Activated naive CD4-positive, alpha-beta T cell (primary cell): ENCODE data around the gene SCNN1B.
"Not testable (repeated sequence)": the region's sequence is repeated elsewhere in the genome, so short reads cannot be mapped to it uniquely, and the experiment has no call there.

Experiments used
- DNase-seq, 4 experiments: peaks; one replicate each; lab custom pipeline; 2025; lab: John Stamatoyannopoulos, UW

Gene SCNN1B

GRCh38 chr16:23355106-23355670 lies 53.1 kb downstream of the SCNN1B start:
- no peak for DNase-seq

- no peak for DNase-seq
Observed at GRCh38 chr16:23356941-23357340, 54.8 kb downstream of the SCNN1B start.

GRCh38 chr16:23357761-23358290 lies 55.7 kb downstream of the SCNN1B start:
- DNase-seq, result no peak

- DNase-seq, result no peak
Observed at GRCh38 chr16:23359092-23359760, 57.1 kb downstream of the SCNN1B start.

- no peak for DNase-seq
Observed at GRCh38 chr16:23362460-23363317, 60.6 kb downstream of the SCNN1B start.

- no peak for DNase-seq
Observed at GRCh38 chr16:23365602-23366240, 63.6 kb downstream of the SCNN1B start.

- not testable (repeated sequence) for DNase-seq
Observed at GRCh38 chr16:23366341-23366740, 64.2 kb downstream of the SCNN1B start.

- DNase-seq, result no peak
Observed at GRCh38 chr16:23367564-23367963, 65.5 kb downstream of the SCNN1B start.

GRCh38 chr16:23367988-23368387 lies 65.9 kb downstream of the SCNN1B start:
- DNase-seq, result no peak

GRCh38 chr16:23368469-23368868 lies 66.4 kb downstream of the SCNN1B start:
- no peak for DNase-seq

GRCh38 chr16:23369416-23369815 lies 67.3 kb downstream of the SCNN1B start:
- DNase-seq, result no peak

- DNase-seq, result no peak
Observed at GRCh38 chr16:23371368-23371767, 69.3 kb downstream of the SCNN1B start.

GRCh38 chr16:23373436-23374219 lies 71.5 kb downstream of the SCNN1B start:
- DNase-seq, result no peak

GRCh38 chr16:23374721-23375510 lies 72.8 kb downstream of the SCNN1B start:
- no peak for DNase-seq

GRCh38 chr16:23375643-23376042 lies 73.5 kb downstream of the SCNN1B start:
- DNase-seq, result no peak

- no peak for DNase-seq
Observed at GRCh38 chr16:23377071-23377931, 75.2 kb downstream of the SCNN1B start.

- DNase-seq, result no peak
Observed at GRCh38 chr16:23378256-23378655, 76.2 kb downstream of the SCNN1B start.

GRCh38 chr16:23378921-23379320 lies 76.8 kb downstream of the SCNN1B start:
- no peak for DNase-seq

GRCh38 chr16:23379707-23380106 lies 77.6 kb downstream of the SCNN1B start:
- no peak for DNase-seq

- no peak for DNase-seq
Observed at GRCh38 chr16:23380501-23380951, 78.4 kb downstream of the SCNN1B start.
